GM06990 (cell line): Measurements from ENCODE around the gene HDAC11.

Experiments used
- DNase-seq: peaks from one replicate; pipeline ENCODE4 v3.0.0-alpha.2; 2011; ENCODE audit not compliant: insufficient read length; ENCODE audit errors: extremely low read depth
- H3K27me3 ChIP-seq: replicated peaks from 2 replicates; pipeline ENCODE4 v1.6.0; 2011; ENCODE audit warnings: low read length; ENCODE audit not compliant: control insufficient read depth, insufficient read depth
- H3K36me3 ChIP-seq: 2 replicates; pipeline ENCODE4 v1.5.1; 2011; ENCODE audit warnings: low read length; ENCODE audit not compliant: control insufficient read depth, insufficient read depth
- H3K4me3 ChIP-seq: replicated peaks from 2 replicates; pipeline ENCODE4 v1.5.1; 2011; ENCODE audit warnings: low read depth, mild to moderate bottlenecking, control low read depth, low read length
- TF ChIP-seq, protein P1 (sequence below): IDR thresholded peaks from 2 replicates; pipeline ENCODE4 v1.5.1; 2011; ENCODE audit warnings: low read length, control low read depth, mild to moderate bottlenecking, inconsistent platforms; ENCODE audit not compliant: insufficient read depth, poor library complexity, severe bottlenecking

The HDAC11 gene

DNA sequence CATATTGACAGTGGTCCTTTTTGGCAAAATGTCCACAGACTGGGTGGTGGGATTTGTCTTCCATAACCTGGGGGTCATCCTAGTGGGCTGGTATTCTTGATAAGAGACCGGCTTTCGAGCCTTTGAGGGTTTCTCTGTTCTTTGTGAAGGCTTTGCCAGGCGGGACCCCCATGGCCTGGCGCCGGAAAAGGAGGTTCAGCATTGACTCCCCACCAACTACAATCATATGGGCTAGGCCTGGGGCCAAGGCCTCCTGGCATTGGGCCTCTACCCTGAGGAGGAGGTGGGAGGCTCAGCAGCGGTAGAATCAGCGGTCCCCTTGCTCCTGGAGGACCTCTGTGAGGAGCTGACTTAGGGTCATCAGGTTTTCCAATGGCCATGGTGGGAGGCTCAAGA lies 19.8 kb upstream of the HDAC11 start:
- no peaks in the 10 kb centered on the region for H3K36me3 ChIP-seq
- H3K4me3 ChIP-seq: no peak overlapping the region
- no peak for DNase-seq
- H3K27me3 ChIP-seq: no peaks in the 10 kb centered on the region
- TF ChIP-seq, protein P1, sequence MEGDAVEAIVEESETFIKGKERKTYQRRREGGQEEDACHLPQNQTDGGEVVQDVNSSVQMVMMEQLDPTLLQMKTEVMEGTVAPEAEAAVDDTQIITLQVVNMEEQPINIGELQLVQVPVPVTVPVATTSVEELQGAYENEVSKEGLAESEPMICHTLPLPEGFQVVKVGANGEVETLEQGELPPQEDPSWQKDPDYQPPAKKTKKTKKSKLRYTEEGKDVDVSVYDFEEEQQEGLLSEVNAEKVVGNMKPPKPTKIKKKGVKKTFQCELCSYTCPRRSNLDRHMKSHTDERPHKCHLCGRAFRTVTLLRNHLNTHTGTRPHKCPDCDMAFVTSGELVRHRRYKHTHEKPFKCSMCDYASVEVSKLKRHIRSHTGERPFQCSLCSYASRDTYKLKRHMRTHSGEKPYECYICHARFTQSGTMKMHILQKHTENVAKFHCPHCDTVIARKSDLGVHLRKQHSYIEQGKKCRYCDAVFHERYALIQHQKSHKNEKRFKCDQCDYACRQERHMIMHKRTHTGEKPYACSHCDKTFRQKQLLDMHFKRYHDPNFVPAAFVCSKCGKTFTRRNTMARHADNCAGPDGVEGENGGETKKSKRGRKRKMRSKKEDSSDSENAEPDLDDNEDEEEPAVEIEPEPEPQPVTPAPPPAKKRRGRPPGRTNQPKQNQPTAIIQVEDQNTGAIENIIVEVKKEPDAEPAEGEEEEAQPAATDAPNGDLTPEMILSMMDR: no peak

DNA sequence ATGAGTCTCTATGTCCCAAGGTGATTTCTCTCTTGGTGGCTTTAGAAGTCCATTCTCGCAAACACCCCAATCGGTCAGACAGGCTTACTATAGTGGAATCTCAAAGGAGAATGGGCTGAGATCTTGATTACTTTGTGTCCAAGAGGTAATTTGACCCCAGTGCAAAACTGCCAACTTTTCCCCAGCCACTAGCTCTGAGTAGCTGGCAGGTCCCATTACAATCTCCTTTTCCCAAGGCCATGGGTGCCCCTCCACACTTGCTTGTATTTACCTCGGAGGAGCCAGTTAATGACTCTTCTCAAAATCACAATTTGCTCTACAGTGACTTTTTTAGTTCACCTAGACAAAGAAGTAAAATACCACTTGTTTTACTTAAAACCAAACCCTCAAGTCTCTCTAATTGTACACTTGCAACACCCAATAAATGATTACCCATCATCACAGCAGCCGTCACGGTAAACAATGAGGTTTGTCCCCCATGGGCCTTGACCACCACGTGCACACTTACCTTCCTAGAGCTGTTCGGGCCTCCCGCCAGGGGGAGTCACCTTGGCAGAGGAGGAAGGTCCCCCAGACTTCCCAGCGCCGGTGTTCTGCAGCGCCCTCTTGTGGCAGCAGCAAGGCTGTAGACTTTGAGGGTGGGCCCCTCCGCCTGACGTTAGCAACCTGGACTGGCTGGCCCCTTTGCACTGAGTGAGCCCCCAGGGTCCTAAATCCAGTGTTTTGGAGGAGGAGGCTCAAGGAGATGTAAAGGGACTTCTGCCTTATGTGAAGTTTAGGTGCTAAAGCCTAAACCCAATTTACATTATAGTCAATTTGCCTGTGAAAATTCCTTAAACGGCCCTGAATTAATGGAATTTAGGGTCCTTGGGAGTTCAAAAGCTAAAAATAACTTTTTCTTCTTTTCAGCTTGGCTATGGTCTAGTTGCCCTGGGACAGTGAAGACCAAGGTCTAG lies 18.7 kb upstream of the HDAC11 start:
- no peaks in the 10 kb centered on the region for H3K27me3 ChIP-seq
- no peaks in the 10 kb centered on the region for H3K36me3 ChIP-seq
- peak; percentile 54 for DNase-seq
- TF ChIP-seq, protein P1: peak; percentile 96
- no peak overlapping the region for H3K4me3 ChIP-seq

DNA sequence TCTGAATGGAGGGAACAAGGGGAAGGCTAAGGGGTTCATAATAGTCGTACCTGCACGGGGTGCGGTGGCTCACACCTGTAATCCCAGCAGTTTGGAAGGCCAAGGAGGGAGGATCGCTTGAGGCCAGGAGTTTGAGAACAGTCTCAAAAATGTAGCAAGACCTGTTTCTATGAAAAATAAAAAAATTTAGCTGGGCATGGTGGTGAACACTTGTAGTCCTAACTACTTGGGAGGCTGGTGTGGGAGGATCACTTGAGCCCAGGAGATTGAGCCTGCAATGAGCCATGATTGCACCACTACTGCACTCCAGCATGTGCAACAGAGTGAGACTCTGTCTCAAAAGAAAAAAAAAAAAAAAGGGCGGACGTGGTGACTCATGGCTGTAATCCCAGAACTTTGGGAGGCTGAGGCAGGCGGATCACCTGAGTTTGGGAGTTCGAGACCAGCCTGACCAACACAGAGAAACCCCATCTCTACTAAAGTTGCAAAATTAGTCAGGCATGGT lies 17.9 kb upstream of the HDAC11 start:
- DNase-seq: no peak
- TF ChIP-seq, protein P1: no peak
- Histone ChIP-seq H3K4me3 (no peak overlapping the region), H3K27me3 (no peaks in the 10 kb centered on the region), H3K36me3 (no peaks in the 10 kb centered on the region)

DNA sequence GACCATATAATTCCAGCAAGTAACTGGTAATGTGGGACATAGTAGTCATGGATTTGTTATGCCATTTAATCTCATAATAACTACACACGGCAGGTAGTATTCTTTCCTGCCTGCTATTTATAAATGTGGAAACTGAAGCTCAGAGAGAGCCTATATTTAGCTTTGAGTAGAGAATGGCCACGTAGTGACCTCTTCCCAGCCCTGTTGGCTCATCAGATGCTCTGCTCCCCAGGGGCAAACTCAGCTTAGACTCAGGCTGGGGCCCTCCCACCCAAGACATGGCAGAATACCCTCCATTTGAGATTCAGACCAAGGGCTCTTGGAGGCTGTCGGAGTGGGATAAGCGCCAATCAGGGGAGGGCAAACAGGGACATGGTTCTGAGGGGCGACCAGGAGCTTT lies 17.3 kb upstream of the HDAC11 start:
- Histone ChIP-seq H3K27me3 (no peaks in the 10 kb centered on the region), H3K4me3 (no peak overlapping the region), H3K36me3 (no peaks in the 10 kb centered on the region)
- DNase-seq: no peak
- TF ChIP-seq, protein P1: no peak

DNA sequence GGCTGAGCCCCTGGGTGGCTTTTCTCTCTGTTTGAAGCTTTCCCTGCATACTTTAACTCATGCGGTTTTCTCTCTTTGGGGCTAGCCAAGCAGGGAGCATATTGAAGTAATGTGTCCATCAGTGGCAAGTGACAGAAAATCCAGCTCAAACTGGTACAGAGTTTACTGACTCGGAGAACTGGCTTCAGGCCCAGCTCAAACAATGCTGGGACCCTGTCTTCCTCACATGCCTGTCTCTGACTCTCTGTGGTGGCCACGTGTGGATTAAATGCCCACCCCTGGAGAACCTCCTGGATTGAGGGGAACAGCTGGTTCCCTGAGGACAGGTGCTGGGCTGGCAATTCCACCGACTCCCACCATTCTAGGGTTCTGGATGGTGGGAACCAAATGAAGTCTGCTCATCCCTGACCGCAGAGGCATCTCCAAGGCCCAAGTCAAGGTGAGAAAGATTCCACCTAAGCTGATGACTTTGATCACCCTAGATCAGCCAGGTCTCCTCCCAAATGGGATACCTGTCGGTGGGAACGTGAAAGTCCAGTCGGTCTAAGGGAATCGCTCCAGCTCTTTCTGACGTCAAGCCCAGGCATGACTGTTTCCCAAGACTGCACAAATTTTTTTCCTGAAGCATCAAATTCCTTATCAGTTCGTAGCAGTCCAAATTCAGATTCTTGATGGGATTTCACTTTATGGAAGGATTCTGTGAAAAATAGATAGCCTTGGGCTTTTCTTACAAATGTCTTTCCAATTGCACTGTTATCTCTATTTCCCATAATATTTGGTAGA lies 16.3 kb upstream of the HDAC11 start:
- Histone ChIP-seq H3K36me3 (no peaks in the 10 kb centered on the region), H3K27me3 (no peaks in the 10 kb centered on the region), H3K4me3 (no peak overlapping the region)
- TF ChIP-seq, protein P1: no peak
- no peak for DNase-seq
